ENCODE measurements around the gene DENND2A.

- TF ChIP-seq CTCF (IDR thresholded peaks at IDR 0.05 in 4 of 5, conservative IDR thresholded peaks at IDR 0.05 in 1 of 5) (no peak), POLR2A (IDR thresholded peaks at IDR 0.05) (no peak)
Observed at GRCh38 chr7:140689199-140690152, 48.9 kb upstream of the DENND2A start.
